OCI-LY3 (cell line): ENCODE results near the gene GIT1.

Source experiments
- H2AFZ ChIP-seq: fragments of 200-600, 300-600 bp; shearing (Covaris generic); 2 replicates; pipeline ENCODE4 v1.6.0; 2014; ENCODE audit warnings: antibody characterized with exemption, low read depth, low read length
- H3K27ac ChIP-seq: fragments of 200-600, 300-600 bp; sonication (generic); 2 replicates; pipeline ENCODE4 v1.5.1; 2014; ENCODE audit warnings: mild to moderate bottlenecking, low read length, moderate library complexity, mixed read lengths
- H3K27me3 ChIP-seq: fragments of 200-600, 300-600 bp; sonication (generic); 2 replicates; pipeline ENCODE4 v1.6.1; 2014; ENCODE audit warnings: low read depth, low read length, mixed read lengths
- H3K36me3 ChIP-seq: fragments of 200-600, 300-600 bp; sonication (generic); replicated peaks from 2 replicates; pipeline ENCODE3; 2014; ENCODE audit warnings: low read depth, low read length, mixed read lengths
- H3K4me1 ChIP-seq: fragments of 300-600, 200-600 bp; sonication (generic); 2 replicates; pipeline ENCODE4 v1.6.1; 2014; ENCODE audit warnings: low read length, mixed read lengths
- H3K4me2 ChIP-seq: fragments of 200-600, 300-600 bp; sonication (generic); 2 replicates; pipeline ENCODE4 v1.6.1; 2014; ENCODE audit warnings: low read length, mixed read lengths
- H3K4me3 ChIP-seq: fragments of 300-600, 200-600 bp; sonication (generic); 2 replicates; pipeline ENCODE4 v1.5.1; 2014; ENCODE audit warnings: antibody characterized with exemption, mild to moderate bottlenecking, low read length, moderate library complexity
- H3K79me2 ChIP-seq: fragments of 300-600, 200-600 bp; shearing (Covaris generic); 2 replicates; pipeline ENCODE4 v1.6.1; 2014; ENCODE audit warnings: mild to moderate bottlenecking, low read length, mixed read lengths
- H3K9ac ChIP-seq: fragments of 300-600, 200-600 bp; shearing (Covaris generic); 2 replicates; pipeline ENCODE4 v1.6.0; 2014; ENCODE audit warnings: mild to moderate bottlenecking, low read length, moderate library complexity
- H3K9me3 ChIP-seq: fragments of 200-600, 300-600 bp; shearing (Covaris generic); 2 replicates; pipeline ENCODE4 v1.6.1; 2014; ENCODE audit warnings: low read length, mixed read lengths; ENCODE audit not compliant: insufficient read depth
- H4K20me1 ChIP-seq: fragments of 200-600, 300-600 bp; sonication (generic); 2 replicates; pipeline ENCODE4 v1.6.1; 2016; ENCODE audit warnings: low read length, mixed read lengths; ENCODE audit not compliant: insufficient read depth
- CTCF ChIP-seq: fragments of 200-600, 300-600 bp; sonication (generic); IDR thresholded peaks from 2 replicates; pipeline ENCODE4 v1.5.1; 2014; ENCODE audit warnings: antibody characterized with exemption, low read length, low read depth
- EZH2phosphoT487 ChIP-seq: fragments of 200-600 bp; shearing (Covaris generic); IDR thresholded peaks from 2 replicates; pipeline ENCODE4 v1.6.1; 2018; ENCODE audit warnings: antibody characterized with exemption, mixed run types, low read depth

GIT1 gene

GRCh38 chr17:29589524-29590410 lies at the start of gene GIT1:
TSS of gene GIT1 (minus strand) at chr17:29589648. CDS start at chr17:29589378, 270 bp downstream.
- no peaks in the 10 kb centered on the region for H3K27me3 ChIP-seq
- peak within 1 kb of the TSS; percentile 90 for H3K4me3 ChIP-seq
- H4K20me1 ChIP-seq, result peaks cover 23% of the 10 kb centered on the region
- peak within 1 kb of the TSS; percentile 75 for H3K27ac ChIP-seq
- peak within 1 kb of the TSS; percentile 99 for H3K4me2 ChIP-seq
- H3K4me1 ChIP-seq, result peaks cover 49% of the 10 kb centered on the region
- H3K36me3 ChIP-seq, result no peaks in the 10 kb centered on the region
- peaks cover 65% of the 10 kb centered on the region for H3K79me2 ChIP-seq
- no peaks in the 10 kb centered on the region for H3K9me3 ChIP-seq
- H3K9ac ChIP-seq, result peak within 1 kb of the TSS; percentile 92
- H2AFZ ChIP-seq, result peak within 1 kb of the TSS; percentile 87
- no peak for TF ChIP-seq EZH2phosphoT487
- TF ChIP-seq CTCF, result no peak

- Histone ChIP-seq H3K79me2 (no peaks in the 10 kb centered on the region), H3K4me2 (no peak overlapping the region)
- TF ChIP-seq CTCF, result no peak
- TF ChIP-seq EZH2phosphoT487, result no peak
These were observed 44.4 kb upstream of the GIT1 start for GRCh38 chr17:29633886-29634285.

GRCh38 chr17:29630630-29631193 lies 41.3 kb upstream of the GIT1 start:
- H3K4me1 ChIP-seq, result no peaks in the 10 kb centered on the region
- no peaks in the 10 kb centered on the region for H4K20me1 ChIP-seq
- TF ChIP-seq EZH2phosphoT487 (no peak), CTCF (no peak)

More at GRCh38 chr17:29633886-29634285, 44.4 kb upstream of the GIT1 start:
- H3K27me3 ChIP-seq, result no peaks in the 10 kb centered on the region
- H3K4me1 ChIP-seq, result peaks cover 2% of the 10 kb centered on the region
- peaks cover 8% of the 10 kb centered on the region for H3K36me3 ChIP-seq
- H2AFZ ChIP-seq, result no peak overlapping the region
- no peak overlapping the region for H3K9ac ChIP-seq
- no peak overlapping the region for H3K27ac ChIP-seq
- no peaks in the 10 kb centered on the region for H3K9me3 ChIP-seq
- no peaks in the 10 kb centered on the region for H4K20me1 ChIP-seq
- H3K4me3 ChIP-seq, result no peak overlapping the region

GRCh38 chr17:29629839-29630238 lies 40.4 kb upstream of the GIT1 start:
- H3K36me3 ChIP-seq, result peaks cover 2% of the 10 kb centered on the region
- no peak overlapping the region for H2AFZ ChIP-seq
- H3K9me3 ChIP-seq, result no peaks in the 10 kb centered on the region
- H3K4me2 ChIP-seq, result no peak overlapping the region
- no peak overlapping the region for H3K27ac ChIP-seq
- no peak overlapping the region for H3K9ac ChIP-seq
- no peaks in the 10 kb centered on the region for H3K27me3 ChIP-seq
- no peaks in the 10 kb centered on the region for H4K20me1 ChIP-seq
- no peak overlapping the region for H3K4me3 ChIP-seq
- TF ChIP-seq CTCF (no peak), EZH2phosphoT487 (no peak)
- H3K4me1 ChIP-seq, result no peaks in the 10 kb centered on the region
- no peaks in the 10 kb centered on the region for H3K79me2 ChIP-seq

More at GRCh38 chr17:29630630-29631193, 41.3 kb upstream of the GIT1 start:
- Histone ChIP-seq H3K4me2 (no peak overlapping the region), H3K79me2 (no peaks in the 10 kb centered on the region), H2AFZ (no peak overlapping the region), H3K9me3 (no peaks in the 10 kb centered on the region), H3K9ac (no peak overlapping the region), H3K27me3 (no peaks in the 10 kb centered on the region), H3K27ac (no peak overlapping the region), H3K36me3 (peaks cover 3% of the 10 kb centered on the region), H3K4me3 (no peak overlapping the region)
